HG03354 (cell line): ENCODE results near the gene RAB11FIP3.

ENCODE experiments used
- ATAC-seq: cut with Tn5 transposase; IDR thresholded peaks from one replicate; pipeline ENCODE4 v1.9.1; 2021; ENCODE audit warnings: mild to moderate bottlenecking; ENCODE audit not compliant: unreplicated experiment, poor library complexity, severe bottlenecking

The RAB11FIP3 gene

DNA sequence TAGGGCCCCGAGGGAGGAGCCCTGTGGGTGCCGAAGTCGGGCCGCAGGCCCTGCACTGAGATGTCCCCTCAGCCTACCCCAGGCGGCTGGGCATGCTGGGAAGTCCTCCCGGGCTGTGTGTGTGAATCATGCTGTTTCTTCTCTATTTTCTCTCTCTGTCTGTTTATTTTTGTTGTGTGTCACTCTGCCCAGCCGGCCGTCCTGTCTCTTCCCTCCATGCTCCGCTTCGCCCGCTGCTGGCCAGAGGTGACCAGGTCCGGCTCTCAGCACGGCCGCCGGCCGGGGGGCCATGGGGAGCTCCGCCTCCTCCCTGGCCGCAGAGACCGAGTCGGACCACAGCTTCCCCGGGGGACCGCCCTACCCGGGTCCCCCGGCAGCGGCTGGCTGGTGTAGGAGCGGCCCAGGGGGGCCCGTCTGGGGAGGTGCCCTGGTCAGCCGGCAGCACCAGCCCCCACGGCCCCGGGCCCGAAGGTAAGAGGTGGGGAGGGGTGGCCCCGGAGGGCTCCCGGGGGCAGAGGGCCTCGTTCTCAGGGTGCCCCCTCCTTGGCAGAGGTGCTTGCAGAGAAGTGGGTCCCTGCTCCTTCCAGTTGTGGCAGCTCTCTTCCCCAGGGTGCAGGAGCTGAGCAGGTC is 114.6 kb downstream of the RAB11FIP3 start:
- ATAC-seq = no peak

DNA sequence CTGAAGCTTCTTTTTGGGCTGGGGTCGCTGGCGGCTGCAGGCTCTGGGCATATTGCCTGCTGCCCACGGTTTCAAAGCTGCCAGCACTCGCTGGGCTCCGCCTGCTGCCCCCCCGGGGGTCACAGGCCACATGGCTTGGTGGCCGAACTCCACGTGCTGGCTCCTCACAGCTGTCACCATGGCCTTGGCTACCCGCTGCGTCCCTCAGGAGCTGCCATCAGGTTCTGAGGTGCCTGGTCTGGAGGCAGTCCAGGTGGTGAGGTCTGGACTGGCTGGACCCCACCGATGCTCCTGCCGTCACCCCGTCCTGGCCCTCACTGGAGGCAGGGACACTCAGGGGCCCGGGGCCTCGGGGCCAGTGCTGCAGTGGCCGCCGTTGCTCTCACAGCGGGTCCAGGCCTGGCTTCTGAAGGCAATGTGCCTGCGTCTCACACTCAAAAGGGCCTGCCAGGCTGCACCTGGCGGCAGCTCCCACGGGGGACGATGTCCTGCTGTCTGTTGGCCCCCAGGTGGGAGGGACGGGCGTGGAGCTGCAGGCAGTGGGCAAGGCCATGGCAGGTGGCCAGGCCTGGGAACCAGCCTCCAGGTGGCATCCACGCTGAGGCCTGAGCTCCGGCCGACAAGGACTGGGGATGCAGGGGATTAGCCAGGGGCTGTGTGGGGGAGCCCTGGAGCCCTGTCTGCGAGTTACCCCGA is 115.3 kb downstream of the RAB11FIP3 start:
- ATAC-seq = no peak

DNA sequence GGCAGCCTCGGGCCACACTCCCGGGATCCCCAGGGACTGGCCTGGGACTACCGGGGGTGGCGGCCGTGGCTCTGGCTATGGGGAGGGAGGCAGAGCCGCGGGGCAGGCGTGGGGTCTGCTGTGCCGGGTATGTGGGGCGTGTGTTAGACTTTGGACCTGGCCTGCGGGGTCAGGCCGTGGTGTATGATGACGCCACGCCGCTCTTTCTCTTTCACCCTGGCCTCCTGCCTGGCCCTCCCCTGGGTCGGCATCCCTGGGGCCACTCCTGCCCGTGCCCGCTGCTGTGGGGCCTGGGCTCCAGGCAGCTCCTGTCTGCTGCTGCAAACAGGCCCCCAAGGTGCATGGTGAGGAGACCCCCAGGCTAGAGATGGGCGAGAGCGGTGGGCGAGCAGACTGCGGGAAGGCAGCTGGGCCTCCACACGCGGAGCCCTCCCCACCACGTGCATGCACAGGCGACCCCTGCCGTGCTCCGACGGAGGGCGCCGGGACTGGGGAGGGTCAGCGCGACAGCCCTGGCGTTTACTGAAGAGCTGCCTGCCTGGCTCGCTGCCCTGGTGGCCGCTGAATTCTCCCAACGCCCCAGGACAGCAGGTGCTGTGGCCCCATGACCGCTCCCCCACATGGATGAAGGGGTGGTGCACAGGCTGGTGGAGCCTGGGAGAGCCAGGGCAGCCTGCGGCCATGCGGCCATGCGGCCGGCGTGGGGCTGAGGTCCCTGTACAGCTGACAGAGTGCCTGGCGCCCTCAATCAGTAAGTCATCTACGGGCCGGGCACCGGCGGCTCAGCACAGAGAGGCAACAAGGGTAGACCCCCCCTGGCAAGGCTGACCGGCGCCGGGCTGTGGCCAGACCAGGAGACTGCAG is 118.1 kb downstream of the RAB11FIP3 start:
- ATAC-seq = no peak

DNA sequence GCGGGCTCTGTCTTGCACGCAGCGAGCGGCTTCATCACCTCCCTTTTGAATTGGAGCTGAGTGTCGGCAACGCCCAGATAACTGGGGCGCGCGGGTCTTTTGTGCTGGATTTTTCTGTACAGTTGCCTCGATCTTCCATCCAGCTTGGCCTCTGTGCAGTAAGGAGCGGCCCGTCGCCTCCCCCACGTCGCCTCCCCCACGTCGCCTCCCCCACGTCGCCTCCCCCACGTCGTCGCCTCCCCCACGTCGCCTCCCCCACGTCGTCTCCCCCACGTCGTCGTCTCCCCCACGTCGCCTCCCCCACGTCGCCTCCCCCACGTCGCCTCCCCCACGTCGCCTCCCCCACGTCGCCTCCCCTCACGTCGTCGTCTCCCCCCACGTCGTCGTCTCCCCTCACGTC is 119.1 kb downstream of the RAB11FIP3 start:
- ATAC-seq = no peak

DNA sequence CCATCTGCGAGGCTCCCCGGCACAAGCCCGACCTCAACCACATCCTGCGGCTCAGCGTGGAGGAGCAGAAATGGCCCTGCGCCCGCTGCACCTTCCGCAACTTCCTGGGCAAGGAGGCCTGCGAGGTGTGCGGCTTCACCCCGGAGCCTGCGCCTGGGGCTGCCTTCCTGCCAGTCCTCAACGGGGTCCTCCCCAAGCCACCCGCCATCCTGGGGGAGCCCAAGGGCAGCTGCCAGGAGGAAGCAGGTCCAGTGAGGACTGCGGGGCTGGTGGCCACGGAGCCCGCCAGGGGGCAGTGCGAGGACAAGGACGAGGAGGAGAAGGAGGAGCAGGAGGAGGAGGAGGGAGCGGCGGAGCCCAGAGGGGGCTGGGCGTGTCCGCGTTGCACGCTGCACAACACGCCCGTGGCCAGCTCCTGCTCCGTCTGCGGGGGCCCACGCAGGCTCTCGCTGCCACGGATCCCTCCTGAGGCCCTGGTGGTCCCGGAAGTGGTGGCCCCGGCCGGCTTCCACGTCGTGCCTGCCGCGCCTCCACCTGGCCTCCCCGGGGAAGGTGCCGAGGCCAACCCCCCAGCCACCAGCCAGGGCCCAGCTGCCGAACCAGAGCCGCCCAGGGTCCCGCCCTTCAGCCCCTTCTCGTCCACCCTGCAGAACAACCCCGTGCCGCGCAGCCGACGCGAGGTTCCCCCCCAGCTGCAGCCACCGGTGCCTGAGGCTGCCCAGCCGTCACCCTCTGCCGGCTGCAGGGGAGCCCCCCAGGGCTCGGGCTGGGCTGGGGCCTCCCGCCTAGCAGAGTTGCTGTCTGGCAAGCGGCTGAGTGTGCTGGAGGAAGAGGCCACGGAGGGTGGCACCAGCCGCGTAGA is 121.7 kb downstream of the RAB11FIP3 start:
- no peak for ATAC-seq

DNA sequence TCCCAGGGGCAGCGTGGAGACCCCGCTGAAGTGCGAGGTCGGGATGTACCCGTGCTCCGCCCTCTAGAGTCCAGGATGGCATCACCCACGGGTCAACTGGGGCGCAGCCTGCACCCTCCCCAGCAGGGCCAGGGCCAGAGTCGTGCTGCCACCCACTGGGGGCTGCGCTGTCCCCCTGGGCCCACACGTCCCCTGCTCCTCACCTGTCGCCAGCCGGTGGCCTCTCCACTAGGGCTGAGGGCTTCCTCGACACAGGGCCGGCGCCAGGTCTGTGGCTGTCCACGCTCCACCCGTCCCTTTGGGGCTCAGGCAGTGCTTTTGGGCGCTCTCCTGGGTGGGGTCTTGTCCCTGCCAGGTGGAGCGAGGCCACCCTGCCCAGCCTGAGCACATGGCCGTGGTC is 123.1 kb downstream of the RAB11FIP3 start:
- no peak for ATAC-seq

DNA sequence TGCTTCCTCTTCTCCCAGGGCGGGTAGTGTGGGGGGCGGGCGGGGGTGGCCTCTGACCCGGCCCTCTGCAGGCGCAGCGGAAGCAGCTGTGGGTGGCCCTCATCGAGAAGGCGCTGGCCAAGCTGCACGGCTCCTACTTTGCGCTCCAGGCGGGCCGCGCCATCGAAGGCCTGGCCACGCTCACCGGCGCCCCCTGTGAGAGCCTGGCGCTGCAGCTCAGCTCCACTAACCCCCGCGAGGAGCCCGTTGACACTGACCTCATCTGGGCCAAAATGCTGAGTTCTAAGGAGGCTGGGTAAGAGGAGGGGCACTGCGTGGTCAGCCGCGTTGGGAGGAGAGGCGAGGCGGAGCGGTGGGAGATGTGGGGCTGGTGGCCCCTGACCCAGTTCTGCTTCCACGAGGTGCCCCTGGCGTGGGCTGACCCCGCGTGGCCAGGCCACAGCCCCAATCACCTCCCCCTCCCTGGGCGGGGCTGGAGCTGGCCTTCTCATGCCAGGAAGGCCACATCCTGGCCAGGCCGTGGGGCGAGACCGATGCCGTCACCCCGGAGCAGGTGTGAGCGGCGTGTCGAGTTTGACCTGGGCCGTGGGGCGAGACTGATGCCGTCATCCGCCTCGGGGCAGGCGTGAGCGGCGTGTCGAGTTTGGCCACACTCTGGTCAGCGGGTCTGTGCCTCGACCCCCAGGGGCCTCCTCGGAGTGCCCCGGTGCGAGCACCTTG is 124.3 kb downstream of the RAB11FIP3 start:
- no peak for ATAC-seq

DNA sequence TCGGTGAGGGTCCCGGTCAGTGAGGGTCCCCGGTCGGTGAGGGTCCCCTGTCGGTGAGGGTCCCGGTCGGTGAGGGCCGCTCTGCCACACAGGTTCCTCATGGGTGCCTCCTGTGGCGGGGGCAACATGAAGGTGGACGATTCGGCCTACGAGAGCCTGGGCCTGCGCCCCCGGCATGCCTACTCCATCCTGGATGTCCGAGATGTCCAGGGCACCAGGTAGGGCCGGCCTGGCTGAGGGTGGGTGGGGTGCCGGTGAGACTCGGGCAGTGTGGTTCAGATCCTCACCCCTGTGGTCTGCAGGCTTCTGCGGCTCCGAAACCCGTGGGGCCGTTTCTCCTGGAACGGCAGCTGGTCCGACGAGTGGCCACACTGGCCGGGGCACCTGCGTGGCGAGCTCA is 125.8 kb downstream of the RAB11FIP3 start:
- ATAC-seq = no peak

DNA sequence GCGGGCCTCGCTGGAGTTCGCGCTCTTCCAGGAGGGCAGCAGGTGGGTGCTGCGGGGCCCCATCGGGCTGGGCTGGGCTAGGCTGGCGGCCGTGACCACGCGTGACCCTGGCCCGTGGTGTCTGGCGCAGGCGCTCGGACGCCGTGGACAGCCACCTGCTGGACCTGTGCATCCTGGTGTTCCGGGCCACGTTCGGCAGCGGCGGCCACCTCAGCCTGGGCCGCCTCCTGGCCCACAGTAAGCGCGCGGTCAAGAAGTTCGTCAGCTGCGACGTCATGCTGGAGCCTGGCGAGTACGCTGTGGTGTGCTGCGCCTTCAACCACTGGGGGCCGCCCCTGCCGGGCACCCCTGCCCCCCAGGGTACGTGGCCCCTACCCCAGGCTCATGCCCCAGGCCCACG is 126.7 kb downstream of the RAB11FIP3 start:
- no peak for ATAC-seq

DNA sequence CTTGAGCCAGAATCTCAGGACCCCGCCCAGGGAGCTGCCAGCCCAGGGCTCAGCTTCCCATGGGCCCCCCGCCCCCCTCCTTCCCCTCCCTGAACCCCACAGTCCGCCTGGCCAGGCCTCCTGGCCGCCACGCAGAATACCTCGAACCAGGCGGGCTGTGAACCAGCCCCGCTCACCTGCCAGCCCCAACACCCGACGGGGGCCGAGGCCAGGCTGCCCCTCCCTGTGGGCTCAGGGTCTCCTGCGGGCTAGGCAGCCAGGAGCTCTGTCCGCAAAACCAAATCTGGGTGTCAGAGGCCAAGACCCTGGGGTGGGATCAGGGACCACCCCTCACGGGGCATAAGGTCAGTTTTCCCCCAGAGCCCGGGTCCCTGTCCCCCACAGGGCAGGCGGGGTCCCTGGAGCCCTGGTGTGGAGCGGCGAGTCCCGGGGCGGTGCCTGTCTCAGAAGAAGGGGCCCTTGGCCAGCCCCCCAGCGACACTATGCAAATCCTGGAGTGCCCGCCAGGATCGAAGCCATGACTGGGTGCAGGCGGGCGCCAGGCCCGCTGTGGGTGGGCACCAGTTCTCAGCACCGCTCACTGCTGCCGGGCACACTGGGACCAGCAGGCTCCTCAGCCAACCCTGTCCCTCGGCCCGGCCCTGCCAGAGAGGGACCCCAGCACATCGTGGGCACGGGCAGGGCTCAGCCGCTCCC is 128.3 kb downstream of the RAB11FIP3 start:
- no peak for ATAC-seq

DNA sequence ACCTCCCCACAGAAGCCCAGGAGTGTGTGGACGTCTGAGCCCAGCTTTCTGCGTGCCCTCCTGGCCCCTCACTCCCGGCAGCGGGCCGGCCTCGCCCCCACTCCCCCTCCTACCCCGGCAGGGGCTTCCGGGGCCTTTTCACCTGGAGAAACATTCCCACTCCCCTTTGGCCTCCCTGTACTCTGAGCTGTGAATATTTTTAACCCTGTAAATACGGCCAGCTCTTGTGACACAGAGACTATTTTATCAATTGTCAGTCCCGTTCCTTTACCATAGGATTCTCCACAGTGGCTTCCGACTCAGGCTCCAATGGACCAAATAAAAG is 128.8 kb downstream of the RAB11FIP3 start:
- ATAC-seq = no peak

DNA sequence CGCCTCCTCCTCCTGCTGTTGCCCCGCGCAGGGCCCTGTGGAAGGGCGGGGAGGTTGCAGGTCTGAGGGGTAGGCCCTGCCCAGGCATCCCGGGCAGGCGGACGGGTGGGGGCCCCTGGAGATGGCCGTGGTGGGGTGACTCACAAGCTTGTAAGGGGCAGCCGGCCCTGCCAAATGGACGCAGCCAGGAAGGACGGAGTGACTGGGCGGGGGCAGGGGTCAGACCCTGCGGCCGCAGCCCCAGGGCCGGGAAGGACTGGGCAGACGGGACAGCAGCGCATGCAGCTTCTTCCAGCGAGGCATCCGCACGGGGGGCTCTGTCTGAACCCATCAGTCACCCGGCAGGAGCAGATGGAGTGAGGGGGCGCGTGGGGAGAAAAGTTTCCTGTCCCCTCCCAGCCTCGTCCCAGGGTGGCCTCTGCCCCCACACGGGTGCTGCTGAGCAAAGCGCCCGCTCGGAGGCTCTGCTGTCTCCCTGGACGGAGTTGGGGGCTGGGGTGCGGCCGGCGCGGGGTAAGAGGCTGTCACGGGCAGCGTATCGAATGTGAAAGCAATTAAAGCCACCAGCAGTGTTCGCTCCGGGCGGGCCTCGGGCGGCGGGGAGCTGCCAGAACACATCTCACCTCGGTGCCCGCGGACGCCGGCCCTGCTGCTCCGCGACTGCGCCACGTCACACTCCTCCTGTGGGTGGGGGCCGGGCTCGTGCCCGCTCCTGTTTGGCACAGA is 129.4 kb downstream of the RAB11FIP3 start:
- no peak for ATAC-seq

DNA sequence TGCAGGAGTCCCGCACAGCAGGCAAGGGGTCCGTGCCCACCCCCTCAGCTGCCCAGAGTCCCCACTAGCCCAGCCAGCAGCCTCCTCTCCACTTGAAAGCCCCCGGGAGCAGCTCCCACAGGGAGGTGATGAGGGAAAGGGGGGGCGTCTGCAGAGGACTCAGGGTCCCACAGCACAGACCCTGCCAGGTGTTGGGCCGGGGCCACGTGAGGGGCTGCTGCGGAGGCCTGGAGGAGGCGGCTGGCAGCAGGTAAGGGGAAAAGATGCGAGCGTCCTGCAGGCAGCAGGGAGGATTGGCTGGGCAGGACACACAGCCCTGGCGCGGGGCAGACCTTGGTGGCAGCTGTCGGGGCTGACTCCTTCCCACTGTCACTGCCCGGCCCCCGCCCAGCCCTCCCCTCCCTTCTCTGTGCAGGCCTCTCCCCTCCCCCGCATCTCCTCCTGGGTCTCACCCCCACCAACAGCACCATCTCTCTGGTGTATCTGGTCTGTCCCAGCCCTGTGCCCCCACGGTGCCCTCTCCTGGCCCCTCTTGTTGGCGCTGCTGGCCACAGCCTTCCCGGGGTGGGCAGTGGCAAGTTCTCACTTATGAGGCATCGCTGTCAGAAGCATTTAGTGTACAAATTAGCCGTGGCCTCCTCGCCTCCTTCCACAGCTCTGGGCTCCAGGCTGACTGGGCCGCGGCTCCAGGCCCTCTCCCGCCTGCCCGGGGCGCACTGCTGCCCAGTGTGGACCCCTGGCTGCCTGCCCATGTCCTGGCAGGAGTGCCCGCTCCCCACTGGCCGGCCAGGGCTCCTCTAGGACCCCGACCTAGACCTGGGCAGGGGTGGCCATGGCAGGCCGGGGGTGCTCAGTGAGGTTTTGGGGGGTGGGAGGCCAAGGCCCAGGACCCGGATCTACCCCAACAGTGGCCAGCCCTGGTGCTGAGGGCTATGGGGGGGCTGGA is 130.4 kb downstream of the RAB11FIP3 start:
- ATAC-seq = no peak

DNA sequence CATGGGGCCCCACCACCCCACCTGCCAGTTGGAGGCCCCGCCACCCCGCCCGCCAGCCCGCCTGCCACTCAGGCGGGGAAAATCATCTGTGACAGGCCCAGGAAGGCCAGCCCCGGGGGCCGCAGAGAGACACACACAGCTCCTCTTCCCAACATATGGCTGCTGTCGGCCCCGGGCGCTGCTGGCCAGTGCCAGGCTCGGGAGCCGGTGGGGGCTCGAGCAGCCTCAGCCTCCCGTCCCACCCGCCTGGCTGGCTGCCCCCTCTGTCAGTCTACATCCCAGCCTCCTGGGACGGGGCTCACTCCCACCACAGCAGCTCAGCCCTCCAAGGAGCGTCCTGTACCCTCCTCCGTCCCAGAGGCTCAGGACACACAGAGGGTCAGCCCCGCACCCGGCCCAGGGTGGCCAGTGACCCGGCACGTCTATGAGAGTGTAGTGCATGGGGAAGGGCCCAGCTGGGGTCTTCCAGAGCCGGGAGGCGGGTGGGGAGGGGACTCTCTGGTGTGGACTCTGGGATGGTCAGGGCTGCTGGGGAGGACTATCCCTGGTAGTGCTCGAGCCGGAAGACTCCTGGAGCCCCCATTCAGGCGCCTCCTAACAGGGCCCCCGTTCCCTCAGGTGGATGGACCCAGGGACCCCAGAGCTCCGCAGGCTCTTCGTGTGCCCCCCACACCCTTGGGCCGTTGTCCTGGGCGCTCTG is 131.2 kb downstream of the RAB11FIP3 start:
- no peak for ATAC-seq

DNA sequence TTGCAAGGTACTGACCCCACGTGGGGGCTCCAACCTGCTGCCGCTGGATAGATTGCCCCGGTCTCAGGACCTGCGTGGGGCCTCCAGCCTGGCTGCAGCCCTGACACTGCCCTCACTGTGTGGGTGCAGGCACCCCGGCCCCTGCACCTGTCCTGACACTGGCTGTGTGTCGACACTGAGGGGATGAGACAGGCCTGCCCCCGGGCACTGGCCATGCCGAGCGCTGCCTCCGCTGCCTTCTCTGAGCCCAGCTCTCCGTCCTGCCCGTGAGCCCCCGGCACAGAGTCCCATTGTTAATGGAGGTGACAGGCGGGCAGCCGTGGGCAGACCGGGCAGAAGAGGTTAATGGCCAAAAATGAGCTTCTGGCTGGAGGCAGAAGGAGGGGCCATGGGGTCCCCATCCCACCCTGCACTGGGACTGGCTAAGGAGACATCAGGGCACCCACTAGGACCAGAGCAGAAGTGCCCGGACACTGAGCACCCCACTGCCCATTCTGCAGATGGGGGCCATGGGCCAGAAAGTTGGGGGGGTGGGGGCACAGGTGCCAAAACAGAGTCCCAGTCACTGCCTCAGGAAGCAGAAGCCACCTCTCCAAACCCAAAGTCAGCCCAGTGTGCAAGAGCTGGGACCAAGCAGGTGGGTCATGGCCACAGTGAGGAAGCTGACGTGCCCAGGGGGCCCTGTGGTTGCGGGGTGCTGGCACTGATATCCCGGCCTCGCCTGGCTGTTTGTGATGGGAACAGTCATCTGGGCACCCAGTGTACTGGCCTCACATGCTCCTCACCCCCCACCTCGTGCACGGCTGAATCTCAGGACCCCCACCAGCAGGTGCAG is 132.2 kb downstream of the RAB11FIP3 start:
- ATAC-seq = no peak
